HPDE6-E6E7 (cell line): ENCODE results near the gene LPXN.

Experiments
- DNase-seq: peaks from one replicate; pipeline ENCODE4 v3.0.0; 2011; ENCODE audit warnings: missing footprints; ENCODE audit errors: extremely low spot score

The LPXN gene

DNA sequence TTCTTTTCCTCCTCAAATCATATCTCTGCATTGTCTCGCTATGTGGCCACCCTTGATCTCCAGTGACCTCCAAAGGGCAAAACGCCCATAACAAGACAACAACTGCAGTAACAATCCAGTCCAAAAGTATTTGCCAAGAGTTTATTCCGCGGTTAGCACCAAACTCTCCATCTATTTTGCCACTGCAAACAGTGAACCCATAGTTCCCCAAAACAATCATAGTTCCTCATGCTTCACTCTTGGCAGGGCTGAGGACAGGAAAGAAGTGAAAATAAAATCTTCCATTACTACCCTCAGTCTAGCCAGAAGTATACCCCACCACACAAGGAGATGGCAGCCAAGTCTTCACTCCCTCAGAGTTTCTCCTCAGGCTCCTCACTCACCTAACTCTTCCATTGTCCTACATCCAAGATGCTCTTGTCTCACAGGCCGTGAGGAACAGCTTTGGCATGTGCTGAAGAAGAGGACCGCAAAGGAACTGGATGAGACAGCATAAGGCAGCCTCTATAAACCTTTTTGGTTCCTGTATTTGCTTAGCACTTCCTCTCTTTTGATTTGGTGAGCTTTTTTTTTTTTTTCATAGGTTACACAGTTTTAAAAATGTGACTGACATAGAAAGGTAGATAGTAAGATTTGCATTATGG lies at the start of gene LPXN:
TSS of gene LPXN (minus strand) at position 480 of the 644 bp plus-strand sequence. CDS start at position 396, 84 bp downstream.
- DNase-seq, result no peak

DNA sequence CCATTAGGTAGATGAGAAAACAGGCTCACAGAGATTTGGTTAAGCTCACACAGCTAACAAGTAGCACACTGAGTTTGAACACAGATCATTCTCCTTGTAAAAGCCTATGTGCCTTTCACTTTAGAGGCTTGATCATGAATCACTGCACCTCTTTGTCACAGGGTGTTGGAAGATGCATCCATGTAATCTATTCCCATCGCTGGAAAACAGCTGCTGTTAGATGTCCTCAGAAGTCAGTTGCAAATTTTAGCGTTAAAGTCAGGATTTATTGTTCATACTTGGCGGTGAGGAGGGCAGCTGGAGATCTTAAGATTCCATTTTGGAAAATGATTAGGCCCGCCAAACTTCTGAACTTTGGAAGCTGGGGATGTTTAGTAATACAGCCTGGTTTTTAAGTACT lies 49.4 kb upstream of the LPXN start:
- DNase-seq, result no peak

DNA sequence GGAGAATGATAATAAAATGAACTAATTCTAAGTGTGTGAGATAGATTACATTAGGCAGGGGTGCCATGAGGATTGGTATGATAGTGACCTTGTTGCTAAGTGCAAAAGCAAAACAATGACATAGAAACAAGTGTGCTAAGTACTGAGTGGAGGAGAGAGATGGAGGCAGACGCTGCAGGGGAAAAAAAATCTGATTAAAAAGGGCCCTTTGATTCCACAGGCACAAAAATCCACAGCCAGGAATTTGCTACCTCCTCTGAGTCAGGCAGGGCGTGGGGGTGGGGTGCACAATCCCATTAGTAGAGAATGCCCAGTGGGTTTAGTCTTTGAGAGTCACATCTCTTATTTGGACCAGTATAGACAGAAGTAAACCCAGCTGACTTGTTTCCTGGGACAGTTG lies 46.7 kb upstream of the LPXN start, which contains the start of gene CNTF:
TSS of gene CNTF (plus strand) at position 322 of the 400 bp plus-strand sequence. CDS start 88 bp downstream, outside the sequence.
- no peak for DNase-seq

DNA sequence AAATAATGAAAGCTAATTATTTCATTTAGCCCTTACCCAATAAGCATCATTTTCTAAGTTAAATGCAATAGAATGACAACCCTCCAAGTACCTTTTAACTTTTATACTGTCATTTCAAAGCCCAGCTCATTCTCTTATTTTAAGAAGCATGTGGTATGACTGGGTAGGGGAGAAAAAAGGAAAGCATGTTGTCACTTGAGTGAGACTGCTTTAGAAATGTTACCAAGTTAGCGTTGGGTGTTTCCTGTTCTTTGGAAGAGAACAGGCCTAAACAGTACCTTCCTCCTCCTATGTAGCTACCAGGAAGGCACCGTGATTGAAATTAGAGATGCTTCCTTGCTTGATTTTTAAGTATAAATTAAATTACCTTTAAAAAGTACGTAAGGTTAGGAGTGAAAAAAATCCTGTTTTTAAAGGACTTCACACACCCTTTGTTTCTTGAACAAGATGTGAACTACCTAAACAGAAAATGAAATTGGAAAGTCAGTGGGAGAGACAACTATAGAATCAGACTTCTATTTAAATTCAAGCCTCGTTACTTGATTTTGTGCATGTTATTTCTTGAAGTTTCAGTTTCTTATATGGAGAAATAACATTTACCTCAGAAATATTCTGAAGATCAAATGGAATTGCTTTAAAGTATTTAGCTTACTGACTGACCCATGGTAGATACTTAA lies 46.1 kb upstream of the LPXN start:
- DNase-seq, result no peak

DNA sequence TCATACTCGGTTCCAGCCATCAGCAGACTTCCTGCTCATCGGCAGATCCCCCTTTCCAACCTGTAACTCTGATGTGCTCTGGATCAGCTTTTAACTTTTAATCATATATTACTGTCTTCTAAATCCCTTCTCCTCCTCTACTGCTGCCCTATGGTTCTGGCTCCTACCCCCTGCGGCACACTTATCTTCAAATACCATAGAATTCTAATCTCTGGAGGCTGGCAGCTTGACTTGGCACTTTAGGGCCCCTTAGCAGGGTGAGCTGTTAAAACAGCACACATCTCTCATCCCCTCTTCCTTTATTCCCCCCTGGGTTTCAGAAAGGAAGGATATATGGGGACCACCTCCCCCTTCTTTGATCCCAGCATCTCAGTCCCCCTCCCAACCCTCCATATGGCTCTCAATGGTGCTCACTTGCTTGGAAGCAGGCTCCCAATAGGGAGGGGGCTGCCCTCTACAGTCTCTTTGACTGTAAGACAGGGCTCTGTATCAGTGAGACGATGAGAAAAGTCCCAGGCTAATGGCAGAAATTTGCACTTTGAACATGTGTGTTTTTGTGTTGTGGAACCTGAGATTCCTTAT lies 42.4 kb upstream of the LPXN start:
- DNase-seq, result no peak

- no peak for DNase-seq
Measured at GRCh38 chr11:58616594-58616993, 40.9 kb upstream of the LPXN start.

GRCh38 chr11:58615559-58615958 lies 39.9 kb upstream of the LPXN start:
- no peak for DNase-seq

- DNase-seq, result no peak
Measured at GRCh38 chr11:58613228-58613627, 37.6 kb upstream of the LPXN start.

DNA sequence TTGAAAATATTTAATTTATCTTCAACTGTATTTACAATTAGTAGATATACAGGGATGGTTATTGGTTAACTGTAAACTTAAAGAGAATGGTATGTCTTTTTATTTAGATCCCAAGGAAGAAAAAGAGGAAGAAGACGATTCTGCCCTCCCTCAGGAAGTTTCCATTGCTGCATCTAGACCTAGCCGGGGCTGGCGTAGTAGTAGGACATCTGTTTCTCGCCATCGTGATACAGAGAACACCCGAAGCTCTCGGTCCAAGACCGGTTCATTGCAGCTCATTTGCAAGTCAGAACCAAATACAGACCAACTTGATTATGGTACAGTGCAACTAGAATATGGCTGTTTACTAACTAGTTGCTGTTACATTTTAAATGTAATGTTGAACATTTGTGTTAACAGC lies 34.1 kb upstream of the LPXN start:
- no peak for DNase-seq

DNA sequence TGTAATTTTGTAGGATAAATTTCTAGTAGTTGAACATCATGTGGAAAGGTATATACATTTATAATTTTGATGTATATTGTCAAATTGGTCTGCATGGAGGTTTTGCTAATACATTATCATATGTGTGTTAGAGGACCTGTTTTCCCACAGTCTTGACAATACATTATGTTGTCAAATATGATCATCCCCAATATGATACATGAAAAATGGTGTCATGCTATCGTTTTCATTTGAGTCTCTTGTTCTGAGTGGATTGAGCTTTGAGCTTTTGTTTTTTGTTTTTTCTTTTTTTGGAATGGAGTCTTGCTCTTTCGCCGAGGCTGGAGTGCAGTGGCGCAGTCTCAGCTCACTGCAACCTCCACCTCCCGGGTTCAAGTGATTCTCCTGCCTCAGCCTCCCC lies 32.7 kb upstream of the LPXN start:
- no peak for DNase-seq

DNA sequence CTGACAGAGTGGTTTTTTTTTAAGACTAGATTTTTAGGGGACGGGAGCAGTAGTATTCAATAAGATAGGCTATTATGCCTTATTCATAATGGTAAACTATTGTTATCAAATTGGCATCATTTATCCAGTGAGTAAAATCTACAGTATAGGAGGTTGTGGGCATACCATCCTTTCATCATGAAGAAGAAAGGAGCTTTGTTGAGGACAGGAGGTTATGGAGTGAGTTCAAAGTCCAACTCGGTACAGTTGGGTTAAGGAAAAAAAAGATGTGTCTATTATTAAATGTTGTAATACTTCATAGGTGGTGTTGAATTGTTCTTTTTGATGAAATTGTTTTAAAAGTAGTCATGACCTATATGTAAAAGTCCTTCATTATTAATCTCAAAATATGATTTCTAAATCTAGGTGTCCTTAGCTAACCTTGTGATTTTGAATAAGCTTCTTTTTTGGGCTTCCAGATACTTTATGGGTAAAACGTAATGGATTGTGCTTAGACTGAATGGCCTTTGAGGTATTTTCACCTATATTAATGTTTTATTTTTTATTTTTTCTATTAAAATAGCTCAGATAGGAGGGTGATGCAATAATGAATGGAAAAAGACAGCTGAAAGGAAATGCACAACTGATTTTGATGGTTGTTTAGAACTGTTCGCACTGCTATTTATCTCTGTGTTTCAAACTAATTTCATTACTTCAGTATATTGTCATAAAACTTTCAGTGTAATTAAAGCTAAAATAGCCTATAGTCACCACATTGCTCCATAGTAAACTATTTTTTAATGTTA lies 31.5 kb upstream of the LPXN start:
- DNase-seq, result no peak

DNA sequence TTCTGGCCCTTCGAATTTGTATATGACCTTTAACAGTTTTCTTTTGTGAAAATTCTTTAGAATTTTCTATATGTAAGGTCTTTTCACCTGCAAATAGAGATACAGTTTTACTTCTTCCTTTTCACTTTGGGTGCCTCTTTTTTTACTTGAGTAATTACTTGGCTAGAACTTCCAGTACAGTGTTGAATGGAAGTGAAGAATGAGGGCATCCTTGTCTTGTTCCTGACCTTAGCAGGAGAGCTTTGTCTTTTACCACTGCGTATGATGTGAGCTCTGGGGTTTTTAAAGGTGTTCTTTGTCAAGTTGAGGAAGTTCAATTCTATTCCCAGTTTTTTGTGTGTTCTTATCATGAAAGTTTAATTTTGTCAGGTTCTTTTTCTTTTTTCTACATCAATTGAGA lies 24.9 kb upstream of the LPXN start:
- DNase-seq, result no peak

GRCh38 chr11:58597486-58598144 lies 22.0 kb upstream of the LPXN start:
- no peak for DNase-seq

DNA sequence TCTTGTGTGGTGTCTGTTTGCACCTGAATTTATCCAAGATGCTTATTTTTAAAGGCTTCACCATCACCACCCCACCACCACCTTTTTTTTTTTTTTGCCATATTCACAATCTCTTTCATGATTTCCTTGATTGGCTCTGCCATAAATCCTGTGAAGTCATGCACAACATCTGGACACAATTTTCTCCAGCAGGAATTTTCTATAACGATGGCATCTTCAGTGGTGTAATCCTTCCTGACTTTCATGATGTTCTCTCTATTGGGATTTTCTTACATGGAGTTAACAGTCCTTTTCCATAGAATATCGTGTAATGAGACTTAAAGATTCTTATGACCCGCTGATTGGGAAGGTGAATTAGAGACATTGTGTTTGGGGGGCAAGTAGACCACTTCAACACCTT lies 21.0 kb upstream of the LPXN start:
- no peak for DNase-seq

GRCh38 chr11:58594826-58595225 lies 19.2 kb upstream of the LPXN start:
- no peak for DNase-seq

GRCh38 chr11:58592760-58593472 lies 17.3 kb upstream of the LPXN start:
- DNase-seq, result no peak

DNA sequence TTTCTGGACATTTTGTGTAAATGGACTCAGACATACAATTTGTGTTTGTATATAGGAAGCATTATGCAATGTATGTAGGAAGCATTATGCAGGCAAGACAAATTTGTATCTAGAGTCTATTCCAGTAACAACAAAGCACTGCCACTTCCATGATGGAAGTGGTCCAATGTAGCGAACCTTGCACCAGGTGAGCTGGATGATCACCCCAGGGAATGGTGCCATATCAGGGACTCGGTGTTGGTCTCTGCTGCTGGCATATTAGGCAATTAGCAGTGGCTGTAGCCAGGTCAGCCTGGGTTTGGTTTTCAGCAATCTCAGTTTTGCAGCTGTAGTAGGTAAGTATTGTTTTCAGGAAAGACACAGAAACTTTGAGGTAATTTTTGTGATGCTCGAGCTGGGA lies 16.0 kb upstream of the LPXN start:
- no peak for DNase-seq

DNA sequence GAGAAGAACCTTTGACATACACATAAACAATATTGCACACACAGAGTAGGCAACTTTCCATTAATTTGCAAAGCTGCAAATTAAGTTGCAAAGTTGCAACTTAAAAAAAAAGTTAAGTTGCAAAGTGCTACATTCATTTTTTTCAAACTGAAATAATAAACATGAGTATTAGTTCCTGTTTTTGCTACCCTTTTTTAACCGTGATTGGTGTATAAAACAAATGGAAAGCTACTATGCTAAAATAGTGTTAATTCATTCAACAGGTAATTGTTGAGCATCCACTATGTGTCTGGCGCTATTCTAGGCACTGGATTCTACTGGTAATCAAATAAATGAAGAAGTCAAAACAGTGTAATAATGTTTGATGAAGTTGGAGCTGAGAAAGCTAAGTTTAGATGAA lies 11.3 kb upstream of the LPXN start:
- no peak for DNase-seq

DNA sequence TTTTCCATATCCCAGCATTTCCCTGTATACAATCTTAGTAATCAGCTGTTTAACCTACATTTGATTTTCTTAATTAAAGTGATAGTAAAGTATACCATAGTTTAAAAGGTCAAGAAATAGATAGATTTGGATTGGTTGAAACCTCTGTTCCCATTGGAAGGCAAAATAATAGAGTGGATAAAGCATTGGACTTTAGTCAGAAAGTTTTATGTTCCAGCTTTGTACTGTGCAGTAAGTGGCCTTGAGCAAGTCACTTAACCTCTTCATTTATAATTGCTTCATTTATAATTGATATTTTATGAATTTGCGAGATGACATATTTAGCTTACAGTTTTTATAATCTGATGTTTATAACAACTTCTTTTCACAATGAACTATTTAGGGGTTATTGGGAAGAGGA lies 6.8 kb upstream of the LPXN start:
- no peak for DNase-seq

GRCh38 chr11:58580311-58580710 lies 4.7 kb upstream of the LPXN start:
- no peak for DNase-seq
